ENCODE measurements around the gene KDM1B.

- TF ChIP-seq CTCF (conservative IDR thresholded peaks at IDR 0.05 in 1 of 2, IDR thresholded peaks at IDR 0.05 in 1 of 2; ENCODE audit: low read depth in 1 of 2, low read length in 2 of 2) = no peak
- no peak for TF ChIP-seq EZH2 (IDR thresholded peaks at IDR 0.05; ENCODE audit: low read length, missing control alignments)
Observed at GRCh38 chr6:18155150-18155863, at the start of gene KDM1B.
